Endothelial cell of umbilical vein (primary cell): Measurements from ENCODE around the gene C5orf15. TPM values are rescaled to one million over a fixed set of nuclear protein-coding genes. Genes with fewer than 3 reads are reported as not detected.

Source experiments
- BruUV-seq: library from RNA; stranded (reverse); fragments of 400-500 nt; replicated peaks from 2 replicates; lab custom pipeline; 2021; lab: Mats Ljungman, UMichigan
- CTCF ChIA-PET: fragments of 300-600, 350-600 bp; sonication (Branson Sonifier 250); formaldehyde crosslinking; loops from one replicate; lab custom pipeline; 2021; ENCODE audit warnings: antibody characterized with exemption, inconsistent platforms; lab: Charles Lee
- POLR2A ChIA-PET: fragments of 300-600, 350-600 bp; sonication (Branson Sonifier 250); formaldehyde crosslinking; loops from one replicate; lab custom pipeline; 2021; ENCODE audit warnings: antibody characterized with exemption, inconsistent platforms; lab: Charles Lee
- DNase-seq: peaks from one replicate; pipeline ENCODE4 v3.0.0-alpha.2; 2011; ENCODE audit warnings: low read depth, low spot score
- FAIRE-seq: peaks from 2 replicates; lab custom pipeline; 2011; peaks lifted over from hg19 to GRCh38; lab: Jason Lieb, UNC
- H2AFZ ChIP-seq: 2 replicates; pipeline ENCODE4 v1.6.0; 2012; ENCODE audit warnings: low read depth, low read length, control low read depth, inconsistent platforms
- H3K27ac ChIP-seq: 2 replicates; pipeline ENCODE4 v1.5.1; 2011; ENCODE audit warnings: low read depth, mild to moderate bottlenecking, control low read depth, low read length, moderate library complexity; ENCODE audit not compliant: insufficient read depth
- H3K27me3 ChIP-seq, 2 experiments: 2 replicates each; pipeline versions ENCODE4 v1.6.0 to v1.6.1; 2011; ENCODE audit warnings: low read length in 2 of 2, mixed read lengths in 1 of 2; ENCODE audit not compliant: control insufficient read depth in 2 of 2, insufficient read depth in 2 of 2
- H3K36me3 ChIP-seq, 2 experiments: 2 replicates in 1 of 2; 3 replicates in 1 of 2; pipeline ENCODE4 v1.5.1; 2011; ENCODE audit warnings: low read length in 2 of 2, mild to moderate bottlenecking in 1 of 2, moderate library complexity in 1 of 2; ENCODE audit not compliant: control insufficient read depth in 2 of 2, insufficient read depth in 2 of 2; ENCODE audit errors: extremely low read depth in 1 of 2
- H3K4me1 ChIP-seq: 3 replicates; pipeline ENCODE4 v1.5.1; 2011; ENCODE audit warnings: mild to moderate bottlenecking, low read length; ENCODE audit not compliant: control insufficient read depth, insufficient read depth; ENCODE audit errors: extremely low read depth
- H3K4me2 ChIP-seq: 2 replicates; pipeline ENCODE4 v1.6.1; 2011; ENCODE audit warnings: low read length, control low read depth, mixed read lengths; ENCODE audit not compliant: insufficient read depth
- H3K4me3 ChIP-seq, 3 experiments: fragments of 200-600 bp in 1 of 3; sonication (generic), shearing (Covaris generic) in 1 of 3; replicated peaks in 1 of 3; 2 replicates each; pipeline ENCODE4 v1.5.1; 2011 to 2016; ENCODE audit warnings: control low read depth in 3 of 3, low read length in 3 of 3, mild to moderate bottlenecking in 2 of 3, inconsistent platforms in 1 of 3, low read depth in 1 of 3, moderate library complexity in 1 of 3; ENCODE audit not compliant: insufficient read depth in 1 of 3
- H3K79me2 ChIP-seq: 2 replicates; pipeline ENCODE4 v1.6.0; 2012; ENCODE audit warnings: low read length, inconsistent platforms; ENCODE audit not compliant: control insufficient read depth, insufficient read depth
- H3K9ac ChIP-seq: replicated peaks from 2 replicates; pipeline ENCODE3; 2011; ENCODE audit warnings: low read length, control low read depth; ENCODE audit not compliant: insufficient read depth; ENCODE audit errors: extremely low read depth
- H3K9me1 ChIP-seq: replicated peaks from 3 replicates; pipeline ENCODE4 v1.6.0; 2011; ENCODE audit warnings: mild to moderate bottlenecking, low read length; ENCODE audit not compliant: control insufficient read depth, insufficient read depth; ENCODE audit errors: extremely low read depth
- H3K9me3 ChIP-seq: replicated peaks from 2 replicates; pipeline ENCODE4 v1.5.1; 2012; ENCODE audit warnings: low read length, inconsistent platforms; ENCODE audit not compliant: control insufficient read depth, insufficient read depth
- H4K20me1 ChIP-seq: replicated peaks from 2 replicates; pipeline ENCODE3; 2011; ENCODE audit warnings: mild to moderate bottlenecking, low read length; ENCODE audit not compliant: control insufficient read depth, insufficient read depth; ENCODE audit errors: extremely low read depth
- EZH2 ChIP-seq: IDR thresholded peaks from 2 replicates; pipeline ENCODE4 v1.6.1; 2012; ENCODE audit warnings: borderline replicate concordance, low read depth, mild to moderate bottlenecking, moderate library complexity, low read length, inconsistent platforms; ENCODE audit not compliant: severe bottlenecking
- FOS ChIP-seq: IDR thresholded peaks from 2 replicates; pipeline ENCODE4 v1.6.1; 2011; ENCODE audit warnings: mild to moderate bottlenecking, low read length, moderate library complexity, borderline replicate concordance; ENCODE audit not compliant: insufficient read depth
- GATA2 ChIP-seq: IDR thresholded peaks from 2 replicates; pipeline ENCODE4 v1.7.0; 2011; ENCODE audit warnings: low read depth, mild to moderate bottlenecking, moderate library complexity, mixed read lengths, low read length; ENCODE audit not compliant: insufficient read length, insufficient read depth
- JUN ChIP-seq: IDR thresholded peaks from 2 replicates; pipeline ENCODE4 v1.6.1; 2011; ENCODE audit warnings: borderline replicate concordance, low read depth; ENCODE audit not compliant: insufficient read length, insufficient read depth
- MYC ChIP-seq: IDR thresholded peaks from one replicate; pipeline ENCODE4 v1.6.1; 2011; ENCODE audit warnings: mild to moderate bottlenecking, low read depth, low read length
- POLR2A ChIP-seq: IDR thresholded peaks from 2 replicates; pipeline ENCODE4 v1.6.1; 2012; ENCODE audit warnings: low read depth, mild to moderate bottlenecking, control low read depth, low read length
- POLR2AphosphoS5 ChIP-seq: IDR thresholded peaks from 2 replicates; pipeline ENCODE4 v1.6.1; 2012; ENCODE audit warnings: low read depth, mild to moderate bottlenecking, control low read depth, low read length, moderate library complexity; ENCODE audit not compliant: insufficient read depth
- dilution Hi-C: fragments of 300-500 bp; cut with MboI; formaldehyde crosslinking; loops from one replicate; pipeline ENCODE4 v1.15.0; 2019; ENCODE audit warnings: low sequenced_read_pairs; ENCODE audit not compliant: extremely low pct_ligation_motif_present
- intact Hi-C: fragments of 100-400 bp; cut with micrococcal nuclease; formaldehyde crosslinking; loops from one replicate; pipeline ENCODE4 v1.10.0; 2022
- polyA plus RNA-seq, 4 experiments: library from polyadenylated mRNA; depleted of rRNA in 3 of 4; stranded (reverse) in 3 of 4; unstranded in 1 of 4; fragments of >200 nt; gene quantifications; 2 replicates each; pipeline versions ENCODE4 v1.2.1 to v1.2.3, GENCODE V29; 2011 to 2012; ENCODE audit warnings: missing spikeins in 1 of 4
- total RNA-seq: library from RNA; stranded (reverse); gene quantifications from 2 replicates; pipeline ENCODE4 v1.2.3, GENCODE V29; 2021
- TF ChIP-seq, protein P1 (sequence below): IDR thresholded peaks from 2 replicates; pipeline ENCODE4 v1.6.1; 2011; ENCODE audit not compliant: insufficient read depth, insufficient read length
- TF ChIP-seq, protein P2 (sequence below), 2 donors: IDR thresholded peaks; 1 replicate in 1 of 2; 2 replicates in 1 of 2; pipeline ENCODE4 v1.5.1; 2011; ENCODE audit warnings: low read length in 2 of 2, mild to moderate bottlenecking in 2 of 2, moderate library complexity in 2 of 2, control low read depth in 1 of 2, inconsistent platforms in 1 of 2, low read depth in 1 of 2; ENCODE audit not compliant: insufficient read depth in 1 of 2; ENCODE audit errors: extremely low read depth in 1 of 2

C5orf15 gene
- total and polyA plus RNA-seq, 2 donors (not counting 3 experiments of a cell fraction or from before 2014, with no cell fraction given), result 25.3 to 45.4 TPM

DNA sequence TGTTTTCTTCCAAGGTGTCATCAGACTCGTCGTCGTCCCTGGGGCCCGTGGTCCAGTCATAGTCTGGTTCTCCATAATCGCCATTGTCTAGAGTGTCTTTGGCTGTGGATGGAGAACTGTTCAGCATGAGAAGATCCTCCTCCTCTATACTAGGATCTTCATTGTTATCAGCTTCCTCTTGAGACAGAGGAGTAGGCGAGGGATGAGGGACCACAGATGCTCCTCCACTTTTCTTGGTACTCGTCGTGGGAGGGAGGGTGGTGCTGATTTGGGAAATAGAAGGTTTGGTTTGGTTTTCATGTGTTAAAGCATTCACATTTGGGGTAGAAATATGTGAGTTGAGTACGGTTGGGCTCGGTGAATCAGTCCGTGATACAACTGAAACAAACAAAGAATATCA lies 8.8 kb downstream of the C5orf15 start:
- POLR2A ChIA-PET, result no interaction called here

More for the DNA sequence above, 8.8 kb downstream of the C5orf15 start:
- BruUV-seq, result no TSS peak
- no peak for FAIRE-seq
- intact Hi-C loops (no loop called here), dilution Hi-C loops (no loop called here)
- H3K79me2 ChIP-seq, result peaks cover 21% of the 10 kb centered on the region
- H2AFZ ChIP-seq, result no peak overlapping the region
- H3K9me1 ChIP-seq, result no peaks in the 10 kb centered on the region
- TF ChIP-seq, protein P1, sequence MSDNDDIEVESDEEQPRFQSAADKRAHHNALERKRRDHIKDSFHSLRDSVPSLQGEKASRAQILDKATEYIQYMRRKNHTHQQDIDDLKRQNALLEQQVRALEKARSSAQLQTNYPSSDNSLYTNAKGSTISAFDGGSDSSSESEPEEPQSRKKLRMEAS, result no peak
- TF ChIP-seq GATA2, result no peak
- no peak for TF ChIP-seq POLR2A
- TF ChIP-seq, protein P2, sequence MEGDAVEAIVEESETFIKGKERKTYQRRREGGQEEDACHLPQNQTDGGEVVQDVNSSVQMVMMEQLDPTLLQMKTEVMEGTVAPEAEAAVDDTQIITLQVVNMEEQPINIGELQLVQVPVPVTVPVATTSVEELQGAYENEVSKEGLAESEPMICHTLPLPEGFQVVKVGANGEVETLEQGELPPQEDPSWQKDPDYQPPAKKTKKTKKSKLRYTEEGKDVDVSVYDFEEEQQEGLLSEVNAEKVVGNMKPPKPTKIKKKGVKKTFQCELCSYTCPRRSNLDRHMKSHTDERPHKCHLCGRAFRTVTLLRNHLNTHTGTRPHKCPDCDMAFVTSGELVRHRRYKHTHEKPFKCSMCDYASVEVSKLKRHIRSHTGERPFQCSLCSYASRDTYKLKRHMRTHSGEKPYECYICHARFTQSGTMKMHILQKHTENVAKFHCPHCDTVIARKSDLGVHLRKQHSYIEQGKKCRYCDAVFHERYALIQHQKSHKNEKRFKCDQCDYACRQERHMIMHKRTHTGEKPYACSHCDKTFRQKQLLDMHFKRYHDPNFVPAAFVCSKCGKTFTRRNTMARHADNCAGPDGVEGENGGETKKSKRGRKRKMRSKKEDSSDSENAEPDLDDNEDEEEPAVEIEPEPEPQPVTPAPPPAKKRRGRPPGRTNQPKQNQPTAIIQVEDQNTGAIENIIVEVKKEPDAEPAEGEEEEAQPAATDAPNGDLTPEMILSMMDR (IDR thresholded peaks at IDR 0.05; ENCODE audit: extremely low read depth in 1 of 2, insufficient read depth in 1 of 2, low read depth in 1 of 2, low read length in 2 of 2), result no peak
- TF ChIP-seq FOS, result no peak
- no peak for TF ChIP-seq MYC
- no peak for TF ChIP-seq JUN
- TF ChIP-seq POLR2AphosphoS5, result no peak
- no peak for TF ChIP-seq EZH2
- H3K4me2 ChIP-seq, result no peak overlapping the region
- H3K9me3 ChIP-seq, result no peaks in the 10 kb centered on the region
- peaks cover 4% of the 10 kb centered on the region for H3K4me1 ChIP-seq
- H3K27me3 ChIP-seq, result no peaks in the 10 kb centered on the region
- CTCF ChIA-PET, result no interaction called here
- H3K9ac ChIP-seq, result no peak overlapping the region
- no peak overlapping the region for H3K4me3 ChIP-seq
- DNase-seq, result no peak
- H3K36me3 ChIP-seq, result peaks cover 0 to 2% of the 10 kb centered on the region in 2 experiments
- H3K27ac ChIP-seq, result no peak overlapping the region
- no peaks in the 10 kb centered on the region for H4K20me1 ChIP-seq
